Left lung (tissue), 10 donors: Measurements from ENCODE around the gene DGKI. TPM values are rescaled to one million over a fixed set of nuclear protein-coding genes. Genes with fewer than 3 reads are reported as not detected.

ENCODE experiments used
- ATAC-seq: fragments of 200-7000 bp; cut with Tn5 transposase; one replicate; pipeline ENCODE4 v1.9.1; 2020; ENCODE audit warnings: moderate library complexity
- DNase-seq, 4 donors: peaks; one replicate each; pipeline ENCODE4 v3.0.0-alpha.2; 2013 to 2020
- H3K27ac ChIP-seq, 2 donors: fragments of 200-600 bp; sonication (generic) in 1 of 2; one replicate each; pipeline versions ENCODE4 v1.5.0 to v1.8.0; 2020 to 2021
- H3K27me3 ChIP-seq, 2 donors: fragments of 200-600 bp; sonication (generic) in 1 of 2; one replicate each; pipeline versions ENCODE4 v1.5.0 to v1.8.0; 2020 to 2021
- H3K36me3 ChIP-seq, 2 donors: fragments of 200-600 bp; sonication (generic) in 1 of 2; one replicate each; pipeline versions ENCODE4 v1.5.0 to v1.8.0; 2020 to 2021
- H3K4me1 ChIP-seq, 2 donors: fragments of 200-600 bp; one replicate each; pipeline ENCODE4 v1.8.0; 2021
- H3K4me3 ChIP-seq, 2 donors: fragments of 200-600 bp; sonication (generic) in 1 of 2; one replicate each; pipeline versions ENCODE4 v1.5.0 to v1.8.0; 2020 to 2021; ENCODE audit warnings: mild to moderate bottlenecking in 1 of 2
- H3K9me3 ChIP-seq, 2 donors: fragments of 200-600 bp; sonication (generic) in 1 of 2; one replicate each; pipeline versions ENCODE4 v1.5.0 to v1.8.0; 2020 to 2021
- intact Hi-C, 2 donors: fragments of 100-400 bp; cut with DNase I; formaldehyde crosslinking; loops; one replicate each; pipeline versions ENCODE4 v1.11.2 to v1.14.2; 2022
- polyA plus RNA-seq, 6 donors: library from polyadenylated mRNA; unstranded; fragments of 120-200 nt; gene quantifications; one replicate each; pipeline ENCODE4 v1.2.1, GENCODE V29; 2013; ENCODE audit not compliant: insufficient read length in 6 of 6
- total RNA-seq, 2 donors: library from RNA; stranded (reverse); fragmentation: NEBNext Ultra II Directional; extraction: Animal tissue kit (Norgen Biotek cat#: 25700); gene quantifications; one replicate each; pipeline ENCODE4 v1.2.1, GENCODE V29; 2021
- TF ChIP-seq, protein P1 (sequence below), 2 donors: fragments of 200-600 bp; sonication (generic) in 1 of 2; IDR thresholded peaks; one replicate each; pipeline versions ENCODE4 v1.5.0 to v1.8.0; 2021; ENCODE audit warnings: antibody characterized with exemption in 2 of 2
- donor health status: DM: no; HTN: yes; CAD: no.
- donor health status: DM: no; HTN: no; CAD: no.

The DGKI gene
- total and polyA plus RNA-seq, 8 donors: 0.34 to 1.4 (median 0.50) TPM

DNA sequence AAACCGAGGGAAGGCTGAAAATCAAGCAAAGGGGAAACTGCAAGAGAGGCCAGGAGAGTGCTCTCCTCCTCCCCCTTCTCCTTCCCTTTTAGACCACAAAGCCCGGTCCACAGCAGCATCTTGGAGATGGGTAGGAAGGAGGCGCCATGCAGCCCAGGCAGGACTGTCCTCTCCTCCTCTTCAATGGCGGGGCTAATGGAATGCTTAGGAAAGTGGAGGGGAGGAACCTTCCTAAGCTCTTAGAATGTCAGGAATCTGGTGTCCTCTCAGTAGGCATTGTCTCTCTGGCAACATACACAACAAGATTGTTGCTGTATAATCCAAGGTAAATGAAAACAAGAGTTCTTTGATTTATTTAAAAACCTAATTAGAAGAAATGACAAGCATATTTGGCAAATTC lies 185.1 kb downstream of the DGKI start:
- no peak overlapping the region for H3K4me3 ChIP-seq
- TF ChIP-seq, protein P1, sequence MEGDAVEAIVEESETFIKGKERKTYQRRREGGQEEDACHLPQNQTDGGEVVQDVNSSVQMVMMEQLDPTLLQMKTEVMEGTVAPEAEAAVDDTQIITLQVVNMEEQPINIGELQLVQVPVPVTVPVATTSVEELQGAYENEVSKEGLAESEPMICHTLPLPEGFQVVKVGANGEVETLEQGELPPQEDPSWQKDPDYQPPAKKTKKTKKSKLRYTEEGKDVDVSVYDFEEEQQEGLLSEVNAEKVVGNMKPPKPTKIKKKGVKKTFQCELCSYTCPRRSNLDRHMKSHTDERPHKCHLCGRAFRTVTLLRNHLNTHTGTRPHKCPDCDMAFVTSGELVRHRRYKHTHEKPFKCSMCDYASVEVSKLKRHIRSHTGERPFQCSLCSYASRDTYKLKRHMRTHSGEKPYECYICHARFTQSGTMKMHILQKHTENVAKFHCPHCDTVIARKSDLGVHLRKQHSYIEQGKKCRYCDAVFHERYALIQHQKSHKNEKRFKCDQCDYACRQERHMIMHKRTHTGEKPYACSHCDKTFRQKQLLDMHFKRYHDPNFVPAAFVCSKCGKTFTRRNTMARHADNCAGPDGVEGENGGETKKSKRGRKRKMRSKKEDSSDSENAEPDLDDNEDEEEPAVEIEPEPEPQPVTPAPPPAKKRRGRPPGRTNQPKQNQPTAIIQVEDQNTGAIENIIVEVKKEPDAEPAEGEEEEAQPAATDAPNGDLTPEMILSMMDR (IDR thresholded peaks at IDR 0.05): no peak
- no peak overlapping the region for H3K27ac ChIP-seq
- H3K36me3 ChIP-seq: no peaks in the 10 kb centered on the region
- intact Hi-C loops: no loop called here
- H3K27me3 ChIP-seq: no peaks in the 10 kb centered on the region
- H3K4me1 ChIP-seq: peaks cover under 1% of the 10 kb centered on the region in 2 donors
- no peak for DNase-seq
- no peaks in the 10 kb centered on the region for H3K9me3 ChIP-seq
- ATAC-seq: no peak

DNA sequence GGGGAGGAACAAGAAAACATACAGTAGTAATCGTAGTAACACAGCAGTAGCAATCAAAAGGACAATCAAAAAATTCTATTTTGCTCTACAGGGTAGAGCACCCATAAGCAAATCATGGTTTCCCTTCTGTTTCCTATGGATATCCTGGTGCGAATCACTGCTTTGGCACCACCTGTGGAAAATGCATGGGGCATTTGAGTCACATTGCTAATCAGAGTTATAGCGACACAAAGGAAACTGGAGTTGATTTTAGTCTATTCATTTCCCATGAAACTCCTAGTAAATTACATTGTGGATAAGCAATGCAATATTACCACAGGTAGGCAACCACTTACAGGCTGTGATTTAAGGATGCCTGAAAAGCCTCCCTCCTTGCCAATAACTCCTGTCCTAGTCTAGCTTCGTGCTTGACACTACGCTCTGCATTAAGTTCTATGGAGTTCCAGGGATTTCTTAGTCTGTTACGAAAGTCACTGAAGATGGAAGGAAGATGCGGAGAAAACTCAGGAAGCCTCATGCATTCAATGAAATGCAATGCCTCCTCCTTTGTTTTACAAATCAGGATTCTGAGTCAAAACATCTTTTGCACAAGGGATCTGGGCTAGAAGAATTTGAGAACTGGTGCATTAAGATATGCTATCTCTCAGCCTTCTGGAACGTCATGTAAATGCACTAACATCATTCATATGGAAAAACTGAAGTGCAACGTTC lies 188.4 kb downstream of the DGKI start:
- TF ChIP-seq, protein P1 (IDR thresholded peaks at IDR 0.05): no peak
- DNase-seq: peak in 1 of 4 donors; percentile 3
- Histone ChIP-seq H3K27ac (no peak overlapping the region), H3K9me3 (no peaks in the 10 kb centered on the region), H3K4me3 (no peak overlapping the region), H3K27me3 (no peaks in the 10 kb centered on the region), H3K36me3 (no peaks in the 10 kb centered on the region), H3K4me1 (peaks cover 3 to 5% of the 10 kb centered on the region in 2 donors)
- intact Hi-C loops: loop anchor here in 1 of 2 donors (5.0 to 10.0 kb wide), 2 partner anchors 239 to 346 kb away; partner anchors contain the start of gene CREB3L2
- no peak for ATAC-seq

DNA sequence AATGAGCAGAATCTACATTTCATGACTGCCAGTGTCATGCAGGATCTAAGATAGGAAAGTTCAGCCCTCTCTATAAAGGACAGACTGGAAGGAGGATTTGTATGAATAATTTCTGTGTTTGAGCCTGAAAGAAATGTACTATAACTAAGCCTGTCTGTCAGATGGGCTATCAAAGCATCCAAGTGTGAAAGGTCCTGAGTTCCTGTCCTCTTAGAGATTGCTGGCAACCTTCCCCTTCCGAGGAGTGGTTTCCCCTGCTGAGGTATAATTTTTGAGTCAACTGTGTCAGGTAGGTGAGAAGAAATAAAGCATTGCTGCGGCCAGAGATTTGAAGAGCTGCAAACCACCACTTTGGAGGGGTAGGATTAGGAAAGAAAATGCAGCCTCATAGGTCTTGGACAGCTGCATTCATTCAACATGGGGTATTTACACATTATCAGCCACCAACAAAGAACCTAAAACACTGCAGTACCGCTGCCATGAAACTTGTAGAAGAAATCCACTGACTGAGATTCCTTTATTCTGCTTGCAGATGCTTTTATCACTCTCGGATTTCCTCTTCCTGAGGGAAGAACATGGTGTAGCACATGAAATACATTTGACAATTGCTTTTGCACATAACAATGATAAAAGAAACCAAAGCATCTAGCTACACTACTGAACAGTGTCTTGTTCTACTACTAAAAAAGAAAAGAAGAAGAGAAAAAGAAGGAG lies 189.1 kb downstream of the DGKI start:
- peaks cover 3 to 5% of the 10 kb centered on the region in 2 donors for H3K4me1 ChIP-seq
- intact Hi-C loops: loop anchor here in 1 of 2 donors (5.0 to 10.0 kb wide), 2 partner anchors 240 to 347 kb away; partner anchors contain the start of gene CREB3L2
- ATAC-seq (no peak), DNase-seq (no peak)
- H3K27me3 ChIP-seq: no peaks in the 10 kb centered on the region
- H3K36me3 ChIP-seq: no peaks in the 10 kb centered on the region
- no peaks in the 10 kb centered on the region for H3K9me3 ChIP-seq
- TF ChIP-seq, protein P1 (IDR thresholded peaks at IDR 0.05): no peak
- H3K27ac ChIP-seq: no peak overlapping the region
- H3K4me3 ChIP-seq: no peak overlapping the region

DNA sequence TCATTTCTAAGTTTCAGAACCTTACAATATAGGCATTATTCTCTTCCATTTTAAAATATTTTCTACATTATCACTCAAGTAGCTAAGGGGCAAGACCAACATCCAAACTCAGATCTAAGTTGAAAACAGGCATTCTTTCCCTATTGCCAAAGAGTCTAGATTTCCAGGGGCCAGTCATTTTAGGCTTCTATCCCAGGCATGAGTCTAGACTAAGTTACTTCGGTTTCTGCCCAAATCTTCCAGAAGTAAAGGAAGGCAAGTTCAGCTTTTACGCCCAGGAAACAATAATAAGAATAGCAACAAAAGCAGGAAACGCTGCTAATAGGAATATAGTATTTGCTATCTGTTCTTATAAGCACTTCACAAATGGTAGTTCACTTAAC lies 189.9 kb downstream of the DGKI start:
- DNase-seq: no peak
- no peak for ATAC-seq
- TF ChIP-seq, protein P1 (IDR thresholded peaks at IDR 0.05): no peak
- Histone ChIP-seq H3K36me3 (no peaks in the 10 kb centered on the region), H3K27me3 (no peaks in the 10 kb centered on the region), H3K4me1 (peaks cover 3 to 5% of the 10 kb centered on the region in 2 donors), H3K27ac (no peak overlapping the region), H3K9me3 (no peaks in the 10 kb centered on the region), H3K4me3 (no peak overlapping the region)
- intact Hi-C loops: loop anchor here in 1 of 2 donors (5.0 to 10.0 kb wide), 2 partner anchors 240 to 348 kb away; partner anchors contain the start of gene CREB3L2
